HG03175 (cell line): ENCODE results near the gene PRELID1.
"Not testable (repeated sequence)": the region's sequence is repeated elsewhere in the genome, so short reads cannot be mapped to it uniquely, and the experiment has no call there.

Experiments
- ATAC-seq: cut with Tn5 transposase; IDR thresholded peaks from one replicate; pipeline ENCODE4 v1.9.1; 2021; ENCODE audit warnings: mild to moderate bottlenecking, moderate library complexity; ENCODE audit not compliant: unreplicated experiment

Gene PRELID1

GRCh38 chr5:177334781-177335700 lies 31.4 kb downstream of the PRELID1 start:
- ATAC-seq, result no peak

GRCh38 chr5:177335701-177336065 lies 32.1 kb downstream of the PRELID1 start:
- ATAC-seq, result no peak

- ATAC-seq, result no peak
These were observed 32.5 kb downstream of the PRELID1 start for GRCh38 chr5:177336112-177336511.

- ATAC-seq, result no peak
These were observed 33.2 kb downstream of the PRELID1 start for GRCh38 chr5:177336603-177337494.

GRCh38 chr5:177338251-177339106 lies 34.9 kb downstream of the PRELID1 start:
- ATAC-seq, result no peak

GRCh38 chr5:177339107-177339638 lies 35.6 kb downstream of the PRELID1 start:
- no peak for ATAC-seq

GRCh38 chr5:177343000-177343399 lies 39.4 kb downstream of the PRELID1 start:
- ATAC-seq, result not testable (repeated sequence)

- ATAC-seq, result no peak
These were observed 40.2 kb downstream of the PRELID1 start for GRCh38 chr5:177343777-177344176.

GRCh38 chr5:177344891-177345290 lies 41.3 kb downstream of the PRELID1 start:
- no peak for ATAC-seq

GRCh38 chr5:177346820-177347219 lies 43.2 kb downstream of the PRELID1 start:
- ATAC-seq, result no peak

- ATAC-seq, result no peak
These were observed 44.1 kb downstream of the PRELID1 start for GRCh38 chr5:177347699-177348098.

GRCh38 chr5:177349362-177349647 lies 45.7 kb downstream of the PRELID1 start:
- no peak for ATAC-seq

- ATAC-seq, result no peak
These were observed 46.2 kb downstream of the PRELID1 start for GRCh38 chr5:177349762-177350161.

GRCh38 chr5:177350776-177351391 lies 47.3 kb downstream of the PRELID1 start:
- no peak for ATAC-seq

GRCh38 chr5:177351392-177352329 lies 48.1 kb downstream of the PRELID1 start, which contains the start of gene LMAN2:
LMAN2 (minus strand) TSS chr5:177351668; CDS start chr5:177351647, 21 bp downstream.
- ATAC-seq, result peak; percentile 94

GRCh38 chr5:177353093-177353492 lies 49.5 kb downstream of the PRELID1 start:
- ATAC-seq, result no peak

- no peak for ATAC-seq
These were observed 50.7 kb downstream of the PRELID1 start for GRCh38 chr5:177354256-177354655.

- ATAC-seq, result no peak
These were observed 51.1 kb downstream of the PRELID1 start for GRCh38 chr5:177354711-177355110.
